ENCODE data around the gene MB21D2.
"Not testable (repeated sequence)": the region's sequence is repeated elsewhere in the genome, so short reads cannot be mapped to it uniquely, and the experiment has no call there.

The MB21D2 gene

GRCh38 chr3:192801985-192802384 lies 115.7 kb downstream of the MB21D2 start:
- no peak for DNase-seq

- no peak for DNase-seq
Measured at GRCh38 chr3:192799721-192800120, 117.9 kb downstream of the MB21D2 start.

- no peak for DNase-seq
Measured at GRCh38 chr3:192795021-192795420, 122.6 kb downstream of the MB21D2 start.

- DNase-seq = no peak
Measured at GRCh38 chr3:192794216-192794615, 123.4 kb downstream of the MB21D2 start.

- DNase-seq = not testable (repeated sequence)
Measured at GRCh38 chr3:192788816-192789515, 128.7 kb downstream of the MB21D2 start.

- DNase-seq = no peak
Measured at GRCh38 chr3:192778508-192778907, 139.1 kb downstream of the MB21D2 start.

- not testable (repeated sequence) for DNase-seq
Measured at GRCh38 chr3:192774341-192774740, 143.3 kb downstream of the MB21D2 start.

GRCh38 chr3:192772240-192772894 lies 145.3 kb downstream of the MB21D2 start:
- no peak for DNase-seq

- DNase-seq = no peak
Measured at GRCh38 chr3:192758654-192759053, 159.0 kb downstream of the MB21D2 start.

GRCh38 chr3:192751148-192751547 lies 166.5 kb downstream of the MB21D2 start:
- no peak for DNase-seq

GRCh38 chr3:192750201-192750600 lies 167.5 kb downstream of the MB21D2 start:
- no peak for DNase-seq

GRCh38 chr3:192747746-192748145 lies 169.9 kb downstream of the MB21D2 start:
- no peak for DNase-seq

- DNase-seq = no peak
Measured at GRCh38 chr3:192747145-192747544, 170.5 kb downstream of the MB21D2 start.

Measured in activated naive CD4-positive, alpha-beta T cell treated with Interleukin-2 at 50 U/mL for 16 hours (primary cell).